Measurements from ENCODE around the gene CFAP161.

CFAP161 gene

GRCh38 chr15:81160312-81161159, 26.5 kb downstream of the CFAP161 start:
- DNase-seq = no peak

GRCh38 chr15:81161160-81161673, 27.1 kb downstream of the CFAP161 start:
- DNase-seq = no peak

GRCh38 chr15:81161851-81162250, 27.8 kb downstream of the CFAP161 start:
- DNase-seq = no peak

GRCh38 chr15:81163961-81164800, 30.1 kb downstream of the CFAP161 start:
- DNase-seq = no peak

- DNase-seq = no peak
Observed at GRCh38 chr15:81165535-81165934, 31.5 kb downstream of the CFAP161 start.

GRCh38 chr15:81166636-81167305, 32.7 kb downstream of the CFAP161 start:
- DNase-seq = no peak

GRCh38 chr15:81168131-81168526, 34.1 kb downstream of the CFAP161 start:
- DNase-seq = no peak

GRCh38 chr15:81168644-81169043, 34.6 kb downstream of the CFAP161 start:
- no peak for DNase-seq

- no peak for DNase-seq
Observed at GRCh38 chr15:81170511-81170910, 36.4 kb downstream of the CFAP161 start.

- DNase-seq = no peak
Observed at GRCh38 chr15:81171286-81171685, 37.2 kb downstream of the CFAP161 start.

GRCh38 chr15:81174125-81174791, 40.2 kb downstream of the CFAP161 start:
- DNase-seq = no peak

- no peak for DNase-seq
Observed at GRCh38 chr15:81174792-81175327, 40.8 kb downstream of the CFAP161 start.

GRCh38 chr15:81175496-81175895, 41.4 kb downstream of the CFAP161 start:
- DNase-seq = no peak

- DNase-seq = no peak
Observed at GRCh38 chr15:81176291-81176893, 42.3 kb downstream of the CFAP161 start.

- DNase-seq = no peak
Observed at GRCh38 chr15:81178365-81178764, 44.3 kb downstream of the CFAP161 start.

GRCh38 chr15:81181220-81181619, 47.1 kb downstream of the CFAP161 start:
- DNase-seq = no peak

- no peak for DNase-seq
Observed at GRCh38 chr15:81182031-81182755, 48.1 kb downstream of the CFAP161 start.

GRCh38 chr15:81182756-81183438, 48.8 kb downstream of the CFAP161 start:
- no peak for DNase-seq

- DNase-seq = no peak
Observed at GRCh38 chr15:81183439-81183775, 49.3 kb downstream of the CFAP161 start.

GRCh38 chr15:81184188-81184587, 50.1 kb downstream of the CFAP161 start:
- DNase-seq = no peak
